Measurements from ENCODE around the gene ARV1. TPM values are rescaled to one million over a fixed set of nuclear protein-coding genes. Genes with fewer than 3 reads are reported as not detected.

The ARV1 gene
- total and polyA plus RNA-seq, 2 experiments from 2014 or later = 10.4 to 20.0 TPM

DNA sequence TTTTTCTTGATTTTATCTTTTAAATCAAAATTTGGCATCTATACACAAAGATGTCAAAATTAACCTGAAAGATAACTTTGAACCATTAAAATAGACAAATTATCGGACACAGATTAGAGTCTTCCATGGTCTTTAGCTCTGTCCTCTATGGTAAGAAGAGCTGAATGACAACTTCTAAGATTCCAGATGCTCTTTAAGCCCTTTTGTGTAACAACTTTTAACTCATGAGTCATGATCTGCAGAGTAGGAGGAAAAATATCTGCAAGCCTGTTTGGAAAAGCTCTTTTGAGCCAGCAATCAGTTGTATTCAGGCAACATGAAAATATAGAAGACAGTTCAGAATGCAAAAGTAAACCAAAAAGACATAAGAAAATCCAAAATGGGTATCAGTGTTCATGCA is 38.0 kb upstream of the ARV1 start (continued):
- TF ChIP-seq, protein P1, sequence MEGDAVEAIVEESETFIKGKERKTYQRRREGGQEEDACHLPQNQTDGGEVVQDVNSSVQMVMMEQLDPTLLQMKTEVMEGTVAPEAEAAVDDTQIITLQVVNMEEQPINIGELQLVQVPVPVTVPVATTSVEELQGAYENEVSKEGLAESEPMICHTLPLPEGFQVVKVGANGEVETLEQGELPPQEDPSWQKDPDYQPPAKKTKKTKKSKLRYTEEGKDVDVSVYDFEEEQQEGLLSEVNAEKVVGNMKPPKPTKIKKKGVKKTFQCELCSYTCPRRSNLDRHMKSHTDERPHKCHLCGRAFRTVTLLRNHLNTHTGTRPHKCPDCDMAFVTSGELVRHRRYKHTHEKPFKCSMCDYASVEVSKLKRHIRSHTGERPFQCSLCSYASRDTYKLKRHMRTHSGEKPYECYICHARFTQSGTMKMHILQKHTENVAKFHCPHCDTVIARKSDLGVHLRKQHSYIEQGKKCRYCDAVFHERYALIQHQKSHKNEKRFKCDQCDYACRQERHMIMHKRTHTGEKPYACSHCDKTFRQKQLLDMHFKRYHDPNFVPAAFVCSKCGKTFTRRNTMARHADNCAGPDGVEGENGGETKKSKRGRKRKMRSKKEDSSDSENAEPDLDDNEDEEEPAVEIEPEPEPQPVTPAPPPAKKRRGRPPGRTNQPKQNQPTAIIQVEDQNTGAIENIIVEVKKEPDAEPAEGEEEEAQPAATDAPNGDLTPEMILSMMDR (conservative IDR thresholded peaks at IDR 0.05; ENCODE audit: low read depth in 2 of 2) = no peak
- TF ChIP-seq STAT1 (IDR thresholded peaks at IDR 0.05; ENCODE audit: unreplicated experiment) = no peak
- TF ChIP-seq, protein P2, sequence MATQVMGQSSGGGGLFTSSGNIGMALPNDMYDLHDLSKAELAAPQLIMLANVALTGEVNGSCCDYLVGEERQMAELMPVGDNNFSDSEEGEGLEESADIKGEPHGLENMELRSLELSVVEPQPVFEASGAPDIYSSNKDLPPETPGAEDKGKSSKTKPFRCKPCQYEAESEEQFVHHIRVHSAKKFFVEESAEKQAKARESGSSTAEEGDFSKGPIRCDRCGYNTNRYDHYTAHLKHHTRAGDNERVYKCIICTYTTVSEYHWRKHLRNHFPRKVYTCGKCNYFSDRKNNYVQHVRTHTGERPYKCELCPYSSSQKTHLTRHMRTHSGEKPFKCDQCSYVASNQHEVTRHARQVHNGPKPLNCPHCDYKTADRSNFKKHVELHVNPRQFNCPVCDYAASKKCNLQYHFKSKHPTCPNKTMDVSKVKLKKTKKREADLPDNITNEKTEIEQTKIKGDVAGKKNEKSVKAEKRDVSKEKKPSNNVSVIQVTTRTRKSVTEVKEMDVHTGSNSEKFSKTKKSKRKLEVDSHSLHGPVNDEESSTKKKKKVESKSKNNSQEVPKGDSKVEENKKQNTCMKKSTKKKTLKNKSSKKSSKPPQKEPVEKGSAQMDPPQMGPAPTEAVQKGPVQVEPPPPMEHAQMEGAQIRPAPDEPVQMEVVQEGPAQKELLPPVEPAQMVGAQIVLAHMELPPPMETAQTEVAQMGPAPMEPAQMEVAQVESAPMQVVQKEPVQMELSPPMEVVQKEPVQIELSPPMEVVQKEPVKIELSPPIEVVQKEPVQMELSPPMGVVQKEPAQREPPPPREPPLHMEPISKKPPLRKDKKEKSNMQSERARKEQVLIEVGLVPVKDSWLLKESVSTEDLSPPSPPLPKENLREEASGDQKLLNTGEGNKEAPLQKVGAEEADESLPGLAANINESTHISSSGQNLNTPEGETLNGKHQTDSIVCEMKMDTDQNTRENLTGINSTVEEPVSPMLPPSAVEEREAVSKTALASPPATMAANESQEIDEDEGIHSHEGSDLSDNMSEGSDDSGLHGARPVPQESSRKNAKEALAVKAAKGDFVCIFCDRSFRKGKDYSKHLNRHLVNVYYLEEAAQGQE (IDR thresholded peaks at IDR 0.05; ENCODE audit: unreplicated experiment) = no peak
- TF ChIP-seq ZNF114 (CRISPR knock-in tag; IDR thresholded peaks at IDR 0.05) = no peak
- TF ChIP-seq EZH2 (IDR thresholded peaks at IDR 0.05; ENCODE audit: low read depth, unreplicated experiment) = no peak
- no peak for TF ChIP-seq CREB1 (CRISPR knock-in tag; IDR thresholded peaks at IDR 0.05; ENCODE audit: low read depth)
- no peak for TF ChIP-seq ZNF331 (CRISPR knock-in tag; IDR thresholded peaks at IDR 0.05; ENCODE audit: low read depth)

DNA sequence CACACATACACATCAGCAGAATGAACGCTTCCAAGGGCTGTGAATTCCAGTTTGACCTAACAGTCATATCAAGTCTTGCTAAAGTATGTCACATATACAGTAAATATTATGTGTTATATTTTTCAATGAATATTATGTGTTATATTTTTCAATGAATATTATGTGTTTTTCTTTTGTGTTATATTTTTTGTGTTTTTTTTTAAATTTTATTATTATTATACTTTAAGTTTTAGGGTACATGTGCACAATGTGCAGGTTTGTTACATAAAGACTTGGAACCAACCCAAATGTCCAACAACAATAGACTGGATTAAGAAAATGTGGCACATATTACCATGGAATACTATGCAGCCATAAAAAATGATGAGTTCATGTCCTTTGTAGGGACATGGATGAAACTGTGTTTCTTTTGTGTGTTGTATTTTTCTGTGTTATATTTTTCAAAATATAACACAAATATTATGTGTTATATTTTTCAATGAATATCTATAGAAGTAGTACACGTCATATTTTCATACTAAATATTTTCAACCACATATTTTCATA is 35.8 kb upstream of the ARV1 start:
- no peaks in the 10 kb centered on the region for H3K36me3 Mint-ChIP-seq (ENCODE audit: low read depth)
- H3K4me1 Mint-ChIP-seq = no peaks in the 10 kb centered on the region
- H3K27ac Mint-ChIP-seq = no peak overlapping the region
- no peak overlapping the region for H3K4me2 ChIP-seq
- no peaks in the 10 kb centered on the region for H3F3A ChIP-seq (replicated peaks; ENCODE audit: low read depth)
- no peak for DNase-seq (ENCODE audit: low spot score)
- H4K20me1 ChIP-seq (replicated peaks; ENCODE audit: insufficient read depth) = peaks cover 3% of the 10 kb centered on the region
- no peaks in the 10 kb centered on the region for H3K27me3 ChIP-seq (ENCODE audit: insufficient read depth)
- H3K36me3 ChIP-seq (ENCODE audit: insufficient read depth) = no peaks in the 10 kb centered on the region
- no peaks in the 10 kb centered on the region for H3K9me3 Mint-ChIP-seq
- no peak overlapping the region for H3K27ac ChIP-seq (ENCODE audit: low read depth)
- ATAC-seq = no peak
- H3K27me3 Mint-ChIP-seq (ENCODE audit: insufficient read depth, low read depth, poor library complexity) = peaks cover 1% of the 10 kb centered on the region
- H3K9me2 ChIP-seq (ENCODE audit: insufficient read depth) = no peaks in the 10 kb centered on the region
- H3K4me3 ChIP-seq = no peak overlapping the region
- no peak overlapping the region for H2AFZ ChIP-seq
- TF ChIP-seq, protein P3, sequence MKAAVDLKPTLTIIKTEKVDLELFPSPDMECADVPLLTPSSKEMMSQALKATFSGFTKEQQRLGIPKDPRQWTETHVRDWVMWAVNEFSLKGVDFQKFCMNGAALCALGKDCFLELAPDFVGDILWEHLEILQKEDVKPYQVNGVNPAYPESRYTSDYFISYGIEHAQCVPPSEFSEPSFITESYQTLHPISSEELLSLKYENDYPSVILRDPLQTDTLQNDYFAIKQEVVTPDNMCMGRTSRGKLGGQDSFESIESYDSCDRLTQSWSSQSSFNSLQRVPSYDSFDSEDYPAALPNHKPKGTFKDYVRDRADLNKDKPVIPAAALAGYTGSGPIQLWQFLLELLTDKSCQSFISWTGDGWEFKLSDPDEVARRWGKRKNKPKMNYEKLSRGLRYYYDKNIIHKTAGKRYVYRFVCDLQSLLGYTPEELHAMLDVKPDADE (IDR thresholded peaks at IDR 0.05) = no peak
- TF ChIP-seq, protein P1 (conservative IDR thresholded peaks at IDR 0.05; ENCODE audit: low read depth in 2 of 2) = no peak
- no peak for TF ChIP-seq ZNF114 (CRISPR knock-in tag; IDR thresholded peaks at IDR 0.05)
- TF ChIP-seq, protein P2 (IDR thresholded peaks at IDR 0.05; ENCODE audit: unreplicated experiment) = no peak
- no peak for TF ChIP-seq JUNB (IDR thresholded peaks at IDR 0.05; ENCODE audit: unreplicated experiment)
- TF ChIP-seq EZH2 (IDR thresholded peaks at IDR 0.05; ENCODE audit: low read depth, unreplicated experiment) = no peak
- TF ChIP-seq EZH2phosphoT487 (IDR thresholded peaks at IDR 0.05; ENCODE audit: unreplicated experiment) = no peak
- H3K4me3 Mint-ChIP-seq = no peak overlapping the region
- no peaks in the 10 kb centered on the region for H3K4me1 ChIP-seq (ENCODE audit: insufficient read depth)
- H3K79me2 ChIP-seq (replicated peaks; ENCODE audit: insufficient read depth) = no peaks in the 10 kb centered on the region

Data from GM23338 (cell line).